ENCODE measurements around the gene ADGRF3.

ADGRF3 gene

DNA sequence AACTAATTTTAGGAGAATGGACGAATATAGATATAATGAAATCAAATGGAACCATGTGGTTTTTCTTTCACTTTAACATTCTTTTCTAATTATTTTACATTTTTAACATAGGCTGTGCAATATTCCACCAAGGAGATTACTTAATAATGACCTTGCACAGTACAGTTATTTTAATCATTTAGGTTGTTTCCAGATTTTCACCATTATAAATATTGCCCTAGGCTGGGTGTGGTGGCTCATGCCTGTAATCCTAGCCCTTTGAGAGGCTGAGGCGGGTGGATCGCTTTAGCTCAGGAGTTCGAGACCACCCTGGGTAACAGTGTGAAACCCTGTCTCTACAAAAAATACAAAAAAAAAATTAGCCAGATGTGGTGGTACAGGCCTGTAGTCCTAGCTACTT, 40.6 kb upstream of the ADGRF3 start:
- peaks cover 79% of the 10 kb centered on the region for H3K36me3 ChIP-seq (ENCODE audit: insufficient read depth, low read length)
- no peak overlapping the region for H3K27ac ChIP-seq (ENCODE audit: low read length)
- H3K9me3 ChIP-seq (ENCODE audit: insufficient read depth, low read length, severe bottlenecking), result no peaks in the 10 kb centered on the region
- no peaks in the 10 kb centered on the region for H3K4me1 ChIP-seq (ENCODE audit: insufficient read depth, low read length)
- DNase-seq (no peak), ATAC-seq (ENCODE audit: insufficient read depth, low read depth) (no peak)
- no peak overlapping the region for H2AFZ ChIP-seq (ENCODE audit: low read depth, low read length)
- no peak overlapping the region for H3K4me2 ChIP-seq (ENCODE audit: insufficient read depth, low read length)
- H3K9ac ChIP-seq (ENCODE audit: low read depth, low read length), result no peak overlapping the region
- H3K79me2 ChIP-seq (ENCODE audit: insufficient read depth, low read length), result no peaks in the 10 kb centered on the region
- TF ChIP-seq, protein P1, sequence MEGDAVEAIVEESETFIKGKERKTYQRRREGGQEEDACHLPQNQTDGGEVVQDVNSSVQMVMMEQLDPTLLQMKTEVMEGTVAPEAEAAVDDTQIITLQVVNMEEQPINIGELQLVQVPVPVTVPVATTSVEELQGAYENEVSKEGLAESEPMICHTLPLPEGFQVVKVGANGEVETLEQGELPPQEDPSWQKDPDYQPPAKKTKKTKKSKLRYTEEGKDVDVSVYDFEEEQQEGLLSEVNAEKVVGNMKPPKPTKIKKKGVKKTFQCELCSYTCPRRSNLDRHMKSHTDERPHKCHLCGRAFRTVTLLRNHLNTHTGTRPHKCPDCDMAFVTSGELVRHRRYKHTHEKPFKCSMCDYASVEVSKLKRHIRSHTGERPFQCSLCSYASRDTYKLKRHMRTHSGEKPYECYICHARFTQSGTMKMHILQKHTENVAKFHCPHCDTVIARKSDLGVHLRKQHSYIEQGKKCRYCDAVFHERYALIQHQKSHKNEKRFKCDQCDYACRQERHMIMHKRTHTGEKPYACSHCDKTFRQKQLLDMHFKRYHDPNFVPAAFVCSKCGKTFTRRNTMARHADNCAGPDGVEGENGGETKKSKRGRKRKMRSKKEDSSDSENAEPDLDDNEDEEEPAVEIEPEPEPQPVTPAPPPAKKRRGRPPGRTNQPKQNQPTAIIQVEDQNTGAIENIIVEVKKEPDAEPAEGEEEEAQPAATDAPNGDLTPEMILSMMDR (IDR thresholded peaks at IDR 0.05; ENCODE audit: borderline replicate concordance, extremely low read depth, low read length, poor library complexity, severe bottlenecking), result no peak
- no peak for TF ChIP-seq EZH2 (IDR thresholded peaks at IDR 0.05; ENCODE audit: borderline replicate concordance, low read depth, low read length, severe bottlenecking)
- no peaks in the 10 kb centered on the region for H4K20me1 ChIP-seq (ENCODE audit: insufficient read depth, low read length)
- no peaks in the 10 kb centered on the region for H3K27me3 ChIP-seq (ENCODE audit: insufficient read depth, low read length, poor library complexity)
- H3K4me3 ChIP-seq (ENCODE audit: low read depth in 1 of 2, low read length in 2 of 2), result no peak overlapping the region

DNA sequence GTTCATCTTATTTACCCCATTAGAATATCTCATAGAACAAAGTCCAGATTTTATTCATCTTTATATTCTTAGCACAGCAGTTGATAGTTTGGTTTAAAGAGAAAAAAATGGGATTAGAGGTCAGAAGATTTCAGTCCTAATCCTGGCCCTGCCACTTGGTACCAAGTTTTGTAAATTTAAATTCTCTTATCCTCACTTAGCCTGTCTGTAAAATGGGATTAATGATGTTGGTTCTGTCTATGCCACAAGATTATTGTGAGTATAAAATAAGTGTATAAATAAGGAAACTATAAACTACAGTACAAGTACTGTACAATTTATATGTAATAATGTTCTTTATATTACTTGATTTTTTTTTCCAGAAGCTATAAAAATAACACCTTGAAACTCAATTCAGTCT, 38.0 kb upstream of the ADGRF3 start:
- Histone ChIP-seq H3K9ac (ENCODE audit: low read depth, low read length) (no peak overlapping the region), H3K4me3 (ENCODE audit: low read depth in 1 of 2, low read length in 2 of 2) (no peak overlapping the region), H3K27ac (ENCODE audit: low read length) (no peak overlapping the region), H3K36me3 (ENCODE audit: insufficient read depth, low read length) (peaks cover 83% of the 10 kb centered on the region), H3K27me3 (ENCODE audit: insufficient read depth, low read length, poor library complexity) (no peaks in the 10 kb centered on the region), H3K9me3 (ENCODE audit: insufficient read depth, low read length, severe bottlenecking) (no peaks in the 10 kb centered on the region), H4K20me1 (ENCODE audit: insufficient read depth, low read length) (0 out of 2 replicates have a peak, but pooled peaks cover 3% of the 10 kb centered on the region), H3K4me2 (ENCODE audit: insufficient read depth, low read length) (no peak overlapping the region), H2AFZ (ENCODE audit: low read depth, low read length) (no peak overlapping the region), H3K4me1 (ENCODE audit: insufficient read depth, low read length) (no peaks in the 10 kb centered on the region), H3K79me2 (ENCODE audit: insufficient read depth, low read length) (no peaks in the 10 kb centered on the region)
- DNase-seq, result no peak
- TF ChIP-seq, protein P1 (IDR thresholded peaks at IDR 0.05; ENCODE audit: borderline replicate concordance, extremely low read depth, low read length, poor library complexity, severe bottlenecking), result no peak
- no peak for TF ChIP-seq EZH2 (IDR thresholded peaks at IDR 0.05; ENCODE audit: borderline replicate concordance, low read depth, low read length, severe bottlenecking)
- no peak for ATAC-seq (ENCODE audit: insufficient read depth, low read depth)

DNA sequence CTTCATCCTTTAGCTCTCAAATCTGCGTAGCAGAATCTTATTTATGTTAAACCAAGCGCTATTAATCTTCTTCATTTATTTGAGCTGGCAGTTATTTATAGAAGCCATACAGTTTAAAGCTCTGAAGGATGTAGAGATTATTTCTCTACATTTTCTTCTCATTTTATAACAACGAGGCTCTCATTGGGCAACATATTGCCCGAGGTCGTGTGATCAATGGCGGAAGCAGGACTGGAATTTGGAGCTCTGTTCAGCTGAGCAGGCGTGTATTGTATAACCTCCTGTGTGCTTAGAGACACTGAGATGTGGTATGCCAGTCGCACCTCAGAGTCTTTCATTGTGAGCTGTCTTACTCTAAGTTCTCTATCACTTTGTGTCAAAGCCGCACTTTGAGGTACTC, 37.6 kb upstream of the ADGRF3 start:
- ATAC-seq (ENCODE audit: insufficient read depth, low read depth), result no peak
- Histone ChIP-seq H4K20me1 (ENCODE audit: insufficient read depth, low read length) (0 out of 2 replicates have a peak, but pooled peaks cover 3% of the 10 kb centered on the region), H3K9ac (ENCODE audit: low read depth, low read length) (no peak overlapping the region), H3K4me3 (ENCODE audit: low read depth in 1 of 2, low read length in 2 of 2) (no peak overlapping the region), H3K4me2 (ENCODE audit: insufficient read depth, low read length) (no peak overlapping the region), H3K4me1 (ENCODE audit: insufficient read depth, low read length) (no peaks in the 10 kb centered on the region), H3K27me3 (ENCODE audit: insufficient read depth, low read length, poor library complexity) (no peaks in the 10 kb centered on the region), H3K9me3 (ENCODE audit: insufficient read depth, low read length, severe bottlenecking) (no peaks in the 10 kb centered on the region), H3K79me2 (ENCODE audit: insufficient read depth, low read length) (no peaks in the 10 kb centered on the region), H3K27ac (ENCODE audit: low read length) (no peak overlapping the region), H2AFZ (ENCODE audit: low read depth, low read length) (no peak overlapping the region), H3K36me3 (ENCODE audit: insufficient read depth, low read length) (peaks cover 80% of the 10 kb centered on the region)
- TF ChIP-seq, protein P1 (IDR thresholded peaks at IDR 0.05; ENCODE audit: borderline replicate concordance, extremely low read depth, low read length, poor library complexity, severe bottlenecking), result no peak
- no peak for TF ChIP-seq EZH2 (IDR thresholded peaks at IDR 0.05; ENCODE audit: borderline replicate concordance, low read depth, low read length, severe bottlenecking)
- no peak for DNase-seq

DNA sequence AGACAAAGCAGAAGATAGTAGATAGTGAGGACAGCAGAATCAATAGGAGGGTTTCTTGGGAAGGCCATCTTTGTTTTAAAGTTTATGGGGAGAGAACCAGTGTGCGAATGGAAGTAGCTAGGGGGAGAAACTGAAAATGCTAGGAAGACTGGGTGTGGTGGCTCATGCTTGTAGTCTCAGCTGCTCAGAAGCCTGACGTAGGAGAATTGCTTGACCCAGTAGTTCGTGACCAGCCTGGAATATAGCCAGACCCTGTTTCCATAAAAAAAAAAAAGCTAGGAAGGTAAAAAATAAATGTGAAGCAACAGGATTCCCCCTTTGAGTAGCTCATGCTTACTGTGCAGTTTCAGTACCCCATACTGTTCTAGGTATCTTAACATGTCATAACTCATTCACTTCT, 36.0 kb upstream of the ADGRF3 start:
- H3K4me2 ChIP-seq (ENCODE audit: insufficient read depth, low read length), result no peak overlapping the region
- no peak overlapping the region for H2AFZ ChIP-seq (ENCODE audit: low read depth, low read length)
- no peak overlapping the region for H3K9ac ChIP-seq (ENCODE audit: low read depth, low read length)
- H3K4me3 ChIP-seq (ENCODE audit: low read depth in 1 of 2, low read length in 2 of 2), result no peak overlapping the region
- no peak for TF ChIP-seq EZH2 (IDR thresholded peaks at IDR 0.05; ENCODE audit: borderline replicate concordance, low read depth, low read length, severe bottlenecking)
- TF ChIP-seq, protein P1 (IDR thresholded peaks at IDR 0.05; ENCODE audit: borderline replicate concordance, extremely low read depth, low read length, poor library complexity, severe bottlenecking), result no peak
- H3K36me3 ChIP-seq (ENCODE audit: insufficient read depth, low read length), result peaks cover 76% of the 10 kb centered on the region
- no peak for DNase-seq
- H3K4me1 ChIP-seq (ENCODE audit: insufficient read depth, low read length), result no peaks in the 10 kb centered on the region
- no peak overlapping the region for H3K27ac ChIP-seq (ENCODE audit: low read length)
- H3K79me2 ChIP-seq (ENCODE audit: insufficient read depth, low read length), result no peaks in the 10 kb centered on the region
- H4K20me1 ChIP-seq (ENCODE audit: insufficient read depth, low read length), result 0 out of 2 replicates have a peak, but pooled peaks cover 3% of the 10 kb centered on the region
- no peak for ATAC-seq (ENCODE audit: insufficient read depth, low read depth)
- no peaks in the 10 kb centered on the region for H3K27me3 ChIP-seq (ENCODE audit: insufficient read depth, low read length, poor library complexity)
- H3K9me3 ChIP-seq (ENCODE audit: insufficient read depth, low read length, severe bottlenecking), result no peaks in the 10 kb centered on the region

Measured in DND-41 (cell line).